Duodenal mucosa (tissue), 2 donors: ENCODE measurements around the gene ELF5.

Experiments used
- H3K27ac ChIP-seq: one replicate; pipeline ENCODE4 v1.7.0; 2013; ENCODE audit warnings: low read depth, low read length
- H3K27me3 ChIP-seq, 2 donors: one replicate each; pipeline ENCODE4 v1.7.0; 2013; ENCODE audit warnings: low read length in 2 of 2, control low read depth in 1 of 2; ENCODE audit not compliant: insufficient read depth in 2 of 2, control insufficient read depth in 1 of 2
- H3K36me3 ChIP-seq, 2 donors: one replicate each; pipeline ENCODE4 v1.7.0; 2013; ENCODE audit warnings: low read length in 2 of 2, control low read depth in 1 of 2; ENCODE audit not compliant: insufficient read depth in 2 of 2, control insufficient read depth in 1 of 2
- H3K4me1 ChIP-seq, 2 donors: one replicate each; pipeline ENCODE4 v1.7.0; 2013; ENCODE audit warnings: low read length in 2 of 2, control low read depth in 1 of 2; ENCODE audit not compliant: insufficient read depth in 2 of 2, control insufficient read depth in 1 of 2
- H3K4me3 ChIP-seq, 2 donors: one replicate each; pipeline ENCODE4 v1.7.0; 2013; ENCODE audit warnings: low read length in 2 of 2, low read depth in 1 of 2
- H3K9ac ChIP-seq, 2 donors: one replicate each; pipeline ENCODE4 v1.7.0; 2013; ENCODE audit warnings: low read length in 2 of 2, low read depth in 1 of 2
- H3K9me3 ChIP-seq, 2 donors: one replicate each; pipeline ENCODE4 v1.7.0; 2013; ENCODE audit warnings: low read length in 2 of 2, control low read depth in 1 of 2; ENCODE audit not compliant: control insufficient read depth in 1 of 2

ELF5 gene

GRCh38 chr11:34495239-34495723 lies 18.3 kb downstream of the ELF5 start:
- Histone ChIP-seq H3K27ac (no peak overlapping the region), H3K36me3 (no peaks in the 10 kb centered on the region), H3K9me3 (no peaks in the 10 kb centered on the region), H3K9ac (no peak overlapping the region), H3K4me1 (no peaks in the 10 kb centered on the region), H3K27me3 (peaks cover 0 to 5% of the 10 kb centered on the region in 2 donors), H3K4me3 (no peak overlapping the region)

DNA sequence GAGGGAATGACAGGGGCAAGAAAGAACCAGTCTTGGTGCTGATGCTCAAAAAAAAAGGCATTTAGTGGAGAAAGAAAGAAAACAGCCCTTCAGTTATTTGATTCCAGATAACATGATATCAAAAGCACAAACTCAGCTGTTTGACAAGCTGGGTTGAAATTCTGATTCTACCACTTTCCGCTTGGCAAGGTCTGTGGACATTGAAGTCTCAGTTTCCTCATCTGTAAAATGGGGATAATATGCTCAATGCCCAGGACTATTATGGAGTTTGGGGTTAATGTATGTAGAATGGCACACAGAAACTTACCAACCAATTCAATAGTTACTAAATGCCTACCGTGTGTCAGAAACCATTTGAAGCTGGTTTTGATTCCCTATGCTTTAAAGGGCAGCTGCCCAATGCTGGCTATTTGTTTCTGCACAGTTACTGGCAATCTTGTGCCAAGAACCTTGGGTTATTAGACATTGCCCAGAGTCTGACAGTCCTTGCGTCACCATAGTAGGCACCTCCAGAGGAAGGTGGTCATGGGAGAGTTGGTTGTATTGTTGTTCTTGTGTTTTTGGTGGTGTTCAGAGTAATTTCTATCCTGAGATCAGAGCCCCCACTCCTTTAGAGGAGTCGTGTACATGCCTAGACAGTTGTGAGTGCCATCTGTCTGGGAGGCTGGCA lies 19.5 kb downstream of the ELF5 start:
- Histone ChIP-seq H3K27me3 (no peaks in the 10 kb centered on the region), H3K36me3 (no peaks in the 10 kb centered on the region), H3K9me3 (no peaks in the 10 kb centered on the region), H3K4me3 (no peak overlapping the region), H3K4me1 (no peaks in the 10 kb centered on the region), H3K27ac (no peak overlapping the region), H3K9ac (no peak overlapping the region)

- Histone ChIP-seq H3K27me3 (no peaks in the 10 kb centered on the region), H3K9ac (no peak overlapping the region), H3K27ac (no peak overlapping the region), H3K4me1 (no peaks in the 10 kb centered on the region), H3K9me3 (no peaks in the 10 kb centered on the region), H3K36me3 (no peaks in the 10 kb centered on the region), H3K4me3 (no peak overlapping the region)
These were observed 20.1 kb downstream of the ELF5 start for GRCh38 chr11:34493468-34493867.

GRCh38 chr11:34492806-34493414 lies 20.7 kb downstream of the ELF5 start:
- no peaks in the 10 kb centered on the region for H3K36me3 ChIP-seq
- H3K4me3 ChIP-seq, result no peak overlapping the region
- H3K27ac ChIP-seq, result no peak overlapping the region
- no peaks in the 10 kb centered on the region for H3K9me3 ChIP-seq
- no peak overlapping the region for H3K9ac ChIP-seq
- H3K4me1 ChIP-seq, result no peaks in the 10 kb centered on the region
- H3K27me3 ChIP-seq, result no peaks in the 10 kb centered on the region

DNA sequence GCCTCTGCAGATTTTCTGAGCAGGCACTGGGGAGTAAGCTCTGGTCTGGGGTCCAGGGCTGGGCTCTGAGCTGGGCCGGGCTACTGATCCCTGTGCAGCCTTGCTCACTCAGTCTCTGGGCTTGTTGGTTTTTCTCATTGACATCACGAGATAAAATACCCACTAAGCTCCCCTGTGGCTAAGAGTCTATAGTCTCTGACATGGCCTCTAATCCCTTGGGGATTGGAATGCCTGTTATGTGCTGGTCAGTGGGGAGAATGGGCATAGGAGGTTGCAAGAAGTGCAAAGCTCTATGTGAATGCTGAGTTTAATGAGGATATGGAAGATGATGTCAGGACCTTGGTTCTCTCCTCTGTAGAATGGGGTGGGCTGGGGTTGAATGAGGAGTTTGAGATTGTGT lies 23.3 kb downstream of the ELF5 start:
- no peaks in the 10 kb centered on the region for H3K4me1 ChIP-seq
- no peak overlapping the region for H3K4me3 ChIP-seq
- H3K36me3 ChIP-seq, result no peaks in the 10 kb centered on the region
- H3K9ac ChIP-seq, result no peak overlapping the region
- H3K27me3 ChIP-seq, result no peaks in the 10 kb centered on the region
- no peaks in the 10 kb centered on the region for H3K9me3 ChIP-seq
- H3K27ac ChIP-seq, result no peak overlapping the region

DNA sequence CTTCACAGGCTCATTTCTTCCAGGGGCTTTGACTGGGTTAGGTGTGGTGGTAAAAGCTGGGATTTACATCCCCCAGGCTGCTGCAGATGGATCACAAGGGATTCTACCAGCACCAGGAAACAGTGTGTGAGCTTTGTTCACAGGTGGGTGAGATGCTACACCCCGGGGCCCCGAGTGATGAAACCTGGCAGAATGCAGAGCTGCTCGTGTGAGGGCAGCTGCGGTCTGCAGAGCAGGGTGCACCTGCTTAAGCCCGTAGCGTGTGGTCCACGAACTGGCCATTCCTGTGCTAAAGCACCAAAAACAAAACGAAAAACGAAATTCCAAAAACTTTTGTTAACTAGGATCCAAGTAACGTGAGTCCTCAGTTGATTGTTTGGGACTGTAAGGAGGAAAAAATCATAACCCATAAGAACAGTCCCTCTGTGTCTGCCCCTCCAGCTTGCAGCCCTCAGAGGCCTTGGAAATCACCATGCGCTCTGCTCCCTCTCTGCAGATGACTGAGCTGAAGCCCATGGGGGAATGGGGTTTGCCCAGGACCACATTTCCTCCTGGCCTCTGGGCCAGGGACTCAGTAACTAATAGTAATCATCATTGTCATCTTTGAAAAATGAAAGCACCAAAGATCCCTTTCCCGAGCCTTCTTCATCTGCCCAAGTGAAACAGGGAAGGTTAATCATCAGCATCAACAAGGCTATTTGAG lies 24.6 kb downstream of the ELF5 start:
- Histone ChIP-seq H3K27ac (no peak overlapping the region), H3K27me3 (no peaks in the 10 kb centered on the region), H3K4me1 (no peaks in the 10 kb centered on the region), H3K9ac (no peak overlapping the region), H3K9me3 (no peaks in the 10 kb centered on the region), H3K36me3 (no peaks in the 10 kb centered on the region), H3K4me3 (no peak overlapping the region)

GRCh38 chr11:34487430-34487829 lies 26.2 kb downstream of the ELF5 start:
- no peak overlapping the region for H3K4me3 ChIP-seq
- H3K36me3 ChIP-seq, result no peaks in the 10 kb centered on the region
- H3K27me3 ChIP-seq, result no peaks in the 10 kb centered on the region
- no peaks in the 10 kb centered on the region for H3K9me3 ChIP-seq
- no peaks in the 10 kb centered on the region for H3K4me1 ChIP-seq
- no peak overlapping the region for H3K27ac ChIP-seq
- H3K9ac ChIP-seq, result no peak overlapping the region

- Histone ChIP-seq H3K4me3 (no peak overlapping the region), H3K36me3 (no peaks in the 10 kb centered on the region), H3K27me3 (no peaks in the 10 kb centered on the region), H3K4me1 (no peaks in the 10 kb centered on the region), H3K9ac (no peak overlapping the region), H3K9me3 (no peaks in the 10 kb centered on the region), H3K27ac (no peak overlapping the region)
These were observed 30.3 kb downstream of the ELF5 start for GRCh38 chr11:34483106-34483874.

DNA sequence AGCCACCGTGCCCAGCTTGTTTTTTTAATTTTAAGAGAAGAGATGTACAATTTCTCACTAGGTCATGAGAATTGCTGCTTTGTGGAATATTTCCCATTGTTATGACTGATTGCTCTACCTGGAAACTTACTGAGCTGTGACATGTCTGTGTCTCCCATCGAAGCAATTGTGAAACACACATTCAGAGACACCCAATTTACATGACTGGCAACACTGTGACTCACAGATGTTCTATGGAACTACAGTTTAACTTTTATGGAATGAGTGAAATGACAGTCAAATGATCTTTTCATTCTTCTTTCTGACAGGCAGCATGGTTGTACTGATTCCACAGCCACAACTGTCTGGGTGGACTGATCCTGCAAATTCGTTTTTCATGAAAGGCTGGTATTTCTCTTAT lies 32.3 kb downstream of the ELF5 start:
- Histone ChIP-seq H3K9me3 (no peaks in the 10 kb centered on the region), H3K4me1 (no peaks in the 10 kb centered on the region), H3K27ac (no peak overlapping the region), H3K36me3 (no peaks in the 10 kb centered on the region), H3K4me3 (no peak overlapping the region), H3K27me3 (no peaks in the 10 kb centered on the region), H3K9ac (no peak overlapping the region)

DNA sequence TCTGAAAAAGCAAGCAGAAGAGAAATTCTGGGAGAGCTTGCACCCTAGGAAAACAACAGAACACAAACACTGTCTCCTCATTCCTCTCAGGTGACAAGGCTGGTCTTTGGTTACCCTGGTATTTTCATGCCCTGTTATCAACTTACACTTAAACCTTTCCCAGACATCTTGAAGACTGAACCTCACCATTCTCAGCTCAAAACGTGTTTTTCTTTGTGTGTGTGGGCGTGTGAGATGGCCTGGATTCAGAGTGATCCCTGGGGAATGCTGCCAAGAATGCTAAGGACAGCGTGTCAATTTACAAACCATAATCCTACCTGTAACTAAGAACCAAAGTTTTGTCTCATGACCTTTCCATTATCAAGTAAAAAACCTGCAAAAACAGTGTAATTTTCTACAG lies 33.3 kb downstream of the ELF5 start:
- H3K4me1 ChIP-seq, result no peaks in the 10 kb centered on the region
- no peaks in the 10 kb centered on the region for H3K27me3 ChIP-seq
- no peaks in the 10 kb centered on the region for H3K9me3 ChIP-seq
- H3K4me3 ChIP-seq, result no peak overlapping the region
- H3K36me3 ChIP-seq, result no peaks in the 10 kb centered on the region
- H3K9ac ChIP-seq, result no peak overlapping the region
- H3K27ac ChIP-seq, result no peak overlapping the region
